ENCODE data around the gene NUP42.

DNA sequence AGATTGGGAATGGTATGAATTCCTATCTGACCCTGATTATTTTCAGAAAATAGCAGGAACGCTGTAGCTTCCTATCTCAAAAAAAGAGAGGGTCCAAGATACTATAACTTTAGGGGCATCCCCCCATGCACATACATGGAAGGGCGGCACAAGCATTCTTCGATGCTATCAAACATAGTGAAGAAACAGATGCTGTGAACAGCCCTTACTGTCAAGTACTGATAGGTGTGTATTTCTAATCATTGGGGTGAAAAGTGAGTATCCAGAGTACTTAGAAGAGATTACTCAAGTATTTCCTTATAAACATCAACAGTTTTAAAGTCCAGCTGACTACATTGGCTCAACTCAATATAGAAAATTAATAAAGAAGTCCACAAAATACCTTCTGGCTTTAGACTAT, 17.0 kb upstream of the NUP42 start:
- TF ChIP-seq SIN3A (IDR thresholded peaks at IDR 0.05; ENCODE audit: borderline replicate concordance, insufficient read depth, low read depth, low read length) = no peak
- no peak for TF ChIP-seq CTCF (IDR thresholded peaks at IDR 0.05)
- TF ChIP-seq, protein P1, sequence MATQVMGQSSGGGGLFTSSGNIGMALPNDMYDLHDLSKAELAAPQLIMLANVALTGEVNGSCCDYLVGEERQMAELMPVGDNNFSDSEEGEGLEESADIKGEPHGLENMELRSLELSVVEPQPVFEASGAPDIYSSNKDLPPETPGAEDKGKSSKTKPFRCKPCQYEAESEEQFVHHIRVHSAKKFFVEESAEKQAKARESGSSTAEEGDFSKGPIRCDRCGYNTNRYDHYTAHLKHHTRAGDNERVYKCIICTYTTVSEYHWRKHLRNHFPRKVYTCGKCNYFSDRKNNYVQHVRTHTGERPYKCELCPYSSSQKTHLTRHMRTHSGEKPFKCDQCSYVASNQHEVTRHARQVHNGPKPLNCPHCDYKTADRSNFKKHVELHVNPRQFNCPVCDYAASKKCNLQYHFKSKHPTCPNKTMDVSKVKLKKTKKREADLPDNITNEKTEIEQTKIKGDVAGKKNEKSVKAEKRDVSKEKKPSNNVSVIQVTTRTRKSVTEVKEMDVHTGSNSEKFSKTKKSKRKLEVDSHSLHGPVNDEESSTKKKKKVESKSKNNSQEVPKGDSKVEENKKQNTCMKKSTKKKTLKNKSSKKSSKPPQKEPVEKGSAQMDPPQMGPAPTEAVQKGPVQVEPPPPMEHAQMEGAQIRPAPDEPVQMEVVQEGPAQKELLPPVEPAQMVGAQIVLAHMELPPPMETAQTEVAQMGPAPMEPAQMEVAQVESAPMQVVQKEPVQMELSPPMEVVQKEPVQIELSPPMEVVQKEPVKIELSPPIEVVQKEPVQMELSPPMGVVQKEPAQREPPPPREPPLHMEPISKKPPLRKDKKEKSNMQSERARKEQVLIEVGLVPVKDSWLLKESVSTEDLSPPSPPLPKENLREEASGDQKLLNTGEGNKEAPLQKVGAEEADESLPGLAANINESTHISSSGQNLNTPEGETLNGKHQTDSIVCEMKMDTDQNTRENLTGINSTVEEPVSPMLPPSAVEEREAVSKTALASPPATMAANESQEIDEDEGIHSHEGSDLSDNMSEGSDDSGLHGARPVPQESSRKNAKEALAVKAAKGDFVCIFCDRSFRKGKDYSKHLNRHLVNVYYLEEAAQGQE (IDR thresholded peaks at IDR 0.05; ENCODE audit: insufficient read depth in 1 of 2, low read depth in 2 of 2, low read length in 1 of 2) = no peak
- TF ChIP-seq TCF7L2 (IDR thresholded peaks at IDR 0.05; ENCODE audit: low read depth, low read length) = no peak
- no peak for TF ChIP-seq POLR2AphosphoS5 (IDR thresholded peaks at IDR 0.05; ENCODE audit: low read depth, low read length)
